Endothelial cell of umbilical vein (primary cell): ENCODE measurements around the gene PNPLA6.

Source experiments
- CTCF ChIP-seq, 2 donors: IDR thresholded peaks; 1 replicate in 1 of 2; 2 replicates in 1 of 2; pipeline ENCODE4 v1.5.1; 2011; ENCODE audit warnings: low read length in 2 of 2, mild to moderate bottlenecking in 2 of 2, moderate library complexity in 2 of 2, control low read depth in 1 of 2, inconsistent platforms in 1 of 2, low read depth in 1 of 2; ENCODE audit not compliant: insufficient read depth in 1 of 2; ENCODE audit errors: extremely low read depth in 1 of 2
- FOS ChIP-seq: IDR thresholded peaks from 2 replicates; pipeline ENCODE4 v1.6.1; 2011; ENCODE audit warnings: mild to moderate bottlenecking, low read length, moderate library complexity, borderline replicate concordance; ENCODE audit not compliant: insufficient read depth
- GATA2 ChIP-seq: IDR thresholded peaks from 2 replicates; pipeline ENCODE4 v1.7.0; 2011; ENCODE audit warnings: low read depth, mild to moderate bottlenecking, moderate library complexity, mixed read lengths, low read length; ENCODE audit not compliant: insufficient read length, insufficient read depth
- MAX ChIP-seq: IDR thresholded peaks from 2 replicates; pipeline ENCODE4 v1.6.1; 2011; ENCODE audit not compliant: insufficient read depth, insufficient read length
- POLR2A ChIP-seq: IDR thresholded peaks from 2 replicates; pipeline ENCODE4 v1.6.1; 2012; ENCODE audit warnings: low read depth, mild to moderate bottlenecking, control low read depth, low read length
- POLR2AphosphoS5 ChIP-seq: IDR thresholded peaks from 2 replicates; pipeline ENCODE4 v1.6.1; 2012; ENCODE audit warnings: low read depth, mild to moderate bottlenecking, control low read depth, low read length, moderate library complexity; ENCODE audit not compliant: insufficient read depth

- TF ChIP-seq POLR2AphosphoS5 (no peak), CTCF (IDR thresholded peaks at IDR 0.05; ENCODE audit: extremely low read depth in 1 of 2, insufficient read depth in 1 of 2, low read depth in 1 of 2, low read length in 2 of 2) (no peak), GATA2 (no peak), MAX (no peak), POLR2A (no peak), FOS (no peak)
Observed at GRCh38 chr19:7545300-7545699, 9.8 kb downstream of the PNPLA6 start.
